K562 (cell line): ENCODE data around the gene RUNDC3A. TPM values are rescaled to one million over a fixed set of nuclear protein-coding genes. Genes with fewer than 3 reads are reported as not detected.
"Not testable (repeated sequence)": the region's sequence is repeated elsewhere in the genome, so short reads cannot be mapped to it uniquely, and the experiment has no call there.

ENCODE experiments used
- ATAC-seq: fragments of 200-7000 bp; cut with Tn5 transposase; 3 replicates; pipeline ENCODE4 v1.9.1; 2020; ENCODE audit warnings: moderate library complexity
- BruUV-seq: library from RNA; stranded (reverse); fragments of 400-500 nt; replicated peaks from 2 replicates; lab custom pipeline; 2021; lab: Mats Ljungman, UMichigan
- CTCF ChIA-PET: fragments of 300-600 bp; formaldehyde crosslinking; extraction: SDS; loops from one replicate; lab custom pipeline; 2021; ENCODE audit warnings: low intra/inter-chr PET ratio; lab: Yijun Ruan, JAX
- POLR2A ChIA-PET: fragments of 300-600, 350-650 bp; sonication (Branson Sonifier 250); formaldehyde crosslinking; extraction: SDS; loops from one replicate; lab custom pipeline; 2021; ENCODE audit warnings: antibody characterized with exemption, inconsistent platforms; lab: Yijun Ruan, JAX
- DNase-seq, 4 experiments: peaks; one replicate each; pipeline versions ENCODE4 v3.0.0 to v3.0.0-alpha.2; 2011 to 2018; ENCODE audit warnings: low spot score in 3 of 4, mixed read lengths in 3 of 4; ENCODE audit errors: extremely low read depth in 1 of 4
- FAIRE-seq: peaks from 2 replicates; lab custom pipeline; 2011; peaks lifted over from hg19 to GRCh38; lab: Jason Lieb, UNC
- H2AFZ ChIP-seq: 2 replicates; pipeline ENCODE4 v1.6.0; 2011; ENCODE audit warnings: low read depth, low read length, control low read depth, inconsistent platforms
- H3K27ac ChIP-seq: fragments of 200-600 bp; 3 replicates; pipeline ENCODE4 v1.8.0; 2011; ENCODE audit warnings: low read depth, mild to moderate bottlenecking, control low read depth, inconsistent platforms, low read length, moderate library complexity, mixed read lengths; ENCODE audit errors: extremely low read depth
- H3K27me3 ChIP-seq, 2 experiments: fragments of 300-600 bp in 1 of 2; 2 replicates in 1 of 2; 3 replicates in 1 of 2; pipeline versions ENCODE4 v1.6.0 to v1.8.0; 2011; ENCODE audit warnings: inconsistent platforms in 2 of 2, low read length in 2 of 2, mild to moderate bottlenecking in 1 of 2, mixed read lengths in 1 of 2, moderate library complexity in 1 of 2; ENCODE audit not compliant: control insufficient read depth in 2 of 2, insufficient read depth in 2 of 2
- H3K36me3 ChIP-seq: fragments of 300-600 bp; 3 replicates; pipeline ENCODE4 v1.8.0; 2011; ENCODE audit warnings: mild to moderate bottlenecking, low read length, inconsistent platforms; ENCODE audit not compliant: control insufficient read depth, insufficient read depth
- H3K4me1 ChIP-seq, 2 experiments: fragments of 200-600 bp in 1 of 2; replicated peaks in 1 of 2; 2 replicates in 1 of 2; 3 replicates in 1 of 2; pipeline versions ENCODE4 v1.5.1 to v1.8.0; 2011; ENCODE audit warnings: inconsistent platforms in 2 of 2, low read length in 2 of 2, mild to moderate bottlenecking in 1 of 2, mixed read lengths in 1 of 2, moderate library complexity in 1 of 2; ENCODE audit not compliant: control insufficient read depth in 2 of 2, insufficient read depth in 2 of 2
- H3K4me2 ChIP-seq: 2 replicates; pipeline ENCODE4 v1.6.1; 2011; ENCODE audit warnings: low read length, control low read depth, inconsistent platforms, mixed read lengths; ENCODE audit not compliant: insufficient read depth
- H3K4me3 ChIP-seq: fragments of 200-600 bp; sonication (generic), shearing (Covaris generic); 2 replicates; pipeline ENCODE4 v1.5.1; 2016; ENCODE audit warnings: control low read depth, inconsistent platforms
- H3K79me2 ChIP-seq: fragments of 200-600 bp; 3 replicates; pipeline ENCODE4 v1.8.0; 2011; ENCODE audit warnings: low read length, inconsistent platforms; ENCODE audit not compliant: control insufficient read depth, insufficient read depth
- H3K9ac ChIP-seq, 2 experiments: 2 replicates each; pipeline versions ENCODE4 v1.6.0 to v1.6.1; 2011; ENCODE audit warnings: low read depth in 2 of 2, low read length in 2 of 2, control low read depth in 1 of 2, inconsistent platforms in 1 of 2, mild to moderate bottlenecking in 1 of 2, mixed read lengths in 1 of 2; ENCODE audit not compliant: insufficient read depth in 1 of 2
- H3K9me1 ChIP-seq: one replicate; pipeline ENCODE4 v1.6.0; 2011; ENCODE audit warnings: inconsistent platforms, mild to moderate bottlenecking, low read length, moderate library complexity; ENCODE audit not compliant: control insufficient read depth, insufficient read depth
- H3K9me3 ChIP-seq: replicated peaks from 2 replicates; pipeline ENCODE4 v1.5.1; 2011; ENCODE audit warnings: low read depth, low read length, inconsistent platforms; ENCODE audit not compliant: control insufficient read depth, insufficient read depth
- H4K20me1 ChIP-seq: replicated peaks from 2 replicates; pipeline ENCODE4 v1.6.1; 2011; ENCODE audit warnings: low read length, inconsistent platforms, mixed read lengths; ENCODE audit not compliant: control insufficient read depth, insufficient read depth
- EGR1 ChIP-seq: fragments of 450-650 bp; conservative IDR thresholded peaks from 2 replicates; pipeline ENCODE4 v1.6.1; 2017; ENCODE audit warnings: mild to moderate bottlenecking
- WGBS: fragments of 100-300 bp; shearing (Covaris generic); methylation state at CpG from one replicate; pipeline ENCODE4 v1.1.6; 2016; ENCODE audit warnings: low coverage, mixed read lengths; ENCODE audit not compliant: insufficient coverage; ENCODE audit errors: missing lambda C conversion rate; 5-methylcytosine and 5-hydroxymethylcytosine counted together
- in situ Hi-C: fragments of 300-500 bp; cut with MboI; formaldehyde crosslinking; loops from 4 replicates; pipeline ENCODE4 v1.15.0; 2018; ENCODE audit warnings: inconsistent platforms, mixed read lengths
- intact Hi-C: fragments of 100-400 bp; cut with micrococcal nuclease; formaldehyde crosslinking; loops from 2 replicates; pipeline ENCODE4 v1.14.2; 2022
- polyA plus RNA-seq, 8 experiments: library from polyadenylated mRNA; depleted of rRNA in 4 of 8; stranded (reverse) in 5 of 8; unstranded in 3 of 8; fragments of >200 nt; fragmentation: Nextera tagmentation in 2 of 8; fragmentation: Illumina TruSeq in 1 of 8; extraction: Ambion mirVana in 2 of 8; extraction: Trizol in 1 of 8; gene quantifications; 2 replicates each; pipeline versions ENCODE4 v1.2.1 to v1.2.3, GENCODE V29; 2011 to 2014; ENCODE audit warnings: inconsistent platforms in 1 of 8, missing spikeins in 1 of 8
- total RNA-seq, 7 experiments: library from RNA; depleted of rRNA in 6 of 7; stranded (reverse); fragments of >200 nt in 6 of 7; fragmentation: Illumina TruSeq in 2 of 7; extraction: Trizol in 2 of 7; gene quantifications; 2 replicates each; pipeline versions ENCODE4 v1.2.1 to v1.2.3, GENCODE V29; 2011 to 2021; ENCODE audit warnings: low replicate concordance in 1 of 7

The RUNDC3A gene
- total and polyA plus RNA-seq, 9 of the 15 experiments (the other 6 are each of a cell fraction or from before 2014, with no cell fraction given), result not detected

- H3K9ac ChIP-seq, H3K27ac ChIP-seq, H3K9me3 ChIP-seq, H3K4me3 ChIP-seq, DNase-seq, intact Hi-C loops, FAIRE-seq, H3K4me2 ChIP-seq, H2AFZ ChIP-seq, H3K9me1 ChIP-seq, BruUV-seq, H3K79me2 ChIP-seq, H3K36me3 ChIP-seq, ATAC-seq, H4K20me1 ChIP-seq, H3K27me3 ChIP-seq: not testable (repeated sequence)
- in situ Hi-C loops, result loop anchor here (25.0 kb wide), 1 partner anchor 410 kb away; the partner anchor contains the start of gene PPY
- ChIA-PET POLR2A (interaction anchor here (0.6 to 1.1 kb wide), 5 partner anchors 17 to 137 kb away, joined by 3 to 5 read pairs (median 3); no protein-coding TSS in a partner anchor), CTCF (interaction anchor here (3.5 kb wide), 1 partner anchor 137 kb away, joined by 36 read pairs; no protein-coding TSS in a partner anchor)
- WGBS, result 39% methylated on average over 18 of the region's 18 CpGs
- peaks cover 4 to 52% of the 10 kb centered on the region in 2 experiments; a peak in 3 of 5 replicates for H3K4me1 ChIP-seq
- TF ChIP-seq EGR1, result 0 out of 2 replicates have a peak, but pooled peaks have one; percentile 14
These were observed 39.0 kb downstream of the RUNDC3A start for GRCh38 chr17:44347206-44348055.
